Activated naive CD4-positive, alpha-beta T cell treated with anti-CD3 and anti-CD28 coated beads, Interleukin-2, amount 10 ng/mL, durations not matched to agents 7 days and 5 days (primary cell): Measurements from ENCODE around the gene AMOTL1.
"Not testable (repeated sequence)": the region's sequence is repeated elsewhere in the genome, so short reads cannot be mapped to it uniquely, and the experiment has no call there.

Experiments used
- CTCF ChIA-PET: fragments of 350-600 bp; sonication (Branson Sonifier 250); formaldehyde crosslinking; loops from one replicate; lab custom pipeline; 2021; ENCODE audit warnings: antibody characterized with exemption; lab: Charles Lee
- DNase-seq: peaks from one replicate; pipeline ENCODE4 v3.0.0-alpha.2; 2020
- H3K27ac Mint-ChIP-seq: one replicate; pipeline ENCODE4 v1.8.0; 2021; ENCODE audit warnings: mild to moderate bottlenecking, moderate library complexity, mixed read lengths
- H3K27me3 Mint-ChIP-seq: one replicate; pipeline ENCODE4 v1.8.0; 2021; ENCODE audit warnings: mild to moderate bottlenecking, mixed read lengths
- H3K36me3 Mint-ChIP-seq: one replicate; pipeline ENCODE4 v1.8.0; 2021; ENCODE audit warnings: mixed read lengths
- H3K4me1 Mint-ChIP-seq: one replicate; pipeline ENCODE4 v1.8.0; 2021; ENCODE audit warnings: mixed read lengths
- H3K4me3 Mint-ChIP-seq: one replicate; pipeline ENCODE4 v1.8.0; 2021; ENCODE audit warnings: mild to moderate bottlenecking, moderate library complexity, mixed read lengths
- H3K9me3 Mint-ChIP-seq: one replicate; pipeline ENCODE4 v1.8.0; 2021; ENCODE audit warnings: mixed read lengths

Gene AMOTL1

DNA sequence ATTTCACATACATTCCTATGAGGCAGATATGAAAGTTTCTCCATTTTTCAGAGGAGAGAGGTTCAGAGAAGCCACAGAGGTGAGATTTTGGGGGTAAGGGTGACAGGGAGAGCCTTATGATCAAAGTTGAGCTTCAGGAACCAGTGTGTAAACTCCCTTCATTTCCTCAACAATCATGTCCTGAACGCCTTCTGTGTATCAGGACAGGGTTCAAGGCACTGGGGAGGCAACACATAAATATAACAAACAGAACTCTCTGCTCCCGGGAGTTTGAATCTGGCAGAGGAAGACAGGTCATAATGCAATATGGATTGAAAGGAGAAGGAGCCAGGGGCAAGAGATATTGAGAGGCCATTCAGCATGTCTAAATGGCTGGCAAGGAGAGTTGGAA lies 28.0 kb downstream of the AMOTL1 start:
- H3K27me3 Mint-ChIP-seq, result peaks cover 13% of the 10 kb centered on the region
- H3K4me1 Mint-ChIP-seq, result no peaks in the 10 kb centered on the region
- DNase-seq, result no peak
- no peak overlapping the region for H3K27ac Mint-ChIP-seq
- CTCF ChIA-PET, result no interaction called here
- no peaks in the 10 kb centered on the region for H3K9me3 Mint-ChIP-seq
- H3K4me3 Mint-ChIP-seq, result no peak overlapping the region
- no peaks in the 10 kb centered on the region for H3K36me3 Mint-ChIP-seq

DNA sequence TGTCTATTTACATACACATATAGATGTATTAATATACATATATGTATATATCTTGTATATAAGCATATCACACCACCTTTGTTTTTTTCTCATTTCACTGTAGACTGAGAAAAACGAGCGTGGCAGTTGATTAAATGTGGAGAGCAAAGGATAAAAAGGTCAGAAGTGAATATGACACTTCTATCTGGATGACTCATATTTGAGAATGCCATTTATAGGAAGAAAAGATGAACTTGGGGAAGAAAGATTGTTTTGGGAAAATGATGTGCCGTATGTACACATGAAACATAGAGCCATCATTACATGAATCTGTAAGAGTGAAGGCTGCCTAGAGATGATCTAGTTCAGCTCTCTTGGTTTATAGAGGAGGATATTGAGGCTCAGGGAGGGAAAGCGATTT lies 28.7 kb downstream of the AMOTL1 start:
- H3K27me3 Mint-ChIP-seq, result peaks cover 13% of the 10 kb centered on the region
- no peaks in the 10 kb centered on the region for H3K4me1 Mint-ChIP-seq
- DNase-seq, result no peak
- no peaks in the 10 kb centered on the region for H3K9me3 Mint-ChIP-seq
- no peak overlapping the region for H3K27ac Mint-ChIP-seq
- H3K36me3 Mint-ChIP-seq, result no peaks in the 10 kb centered on the region
- CTCF ChIA-PET, result no interaction called here
- H3K4me3 Mint-ChIP-seq, result no peak overlapping the region

DNA sequence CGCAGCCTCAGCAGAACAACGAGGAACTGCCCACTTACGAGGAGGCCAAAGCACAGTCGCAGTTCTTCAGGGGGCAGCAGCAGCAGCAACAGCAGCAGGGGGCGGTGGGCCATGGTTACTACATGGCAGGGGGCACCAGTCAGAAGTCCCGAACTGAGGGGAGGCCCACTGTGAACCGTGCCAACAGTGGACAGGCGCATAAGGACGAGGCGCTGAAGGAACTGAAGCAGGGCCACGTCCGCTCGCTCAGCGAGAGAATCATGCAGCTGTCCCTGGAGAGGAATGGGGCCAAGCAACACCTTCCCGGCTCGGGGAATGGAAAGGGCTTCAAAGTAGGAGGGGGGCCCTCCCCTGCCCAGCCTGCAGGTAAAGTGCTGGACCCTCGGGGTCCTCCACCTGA lies 31.6 kb downstream of the AMOTL1 start:
- H3K36me3 Mint-ChIP-seq, result no peaks in the 10 kb centered on the region
- peaks cover 3% of the 10 kb centered on the region for H3K27me3 Mint-ChIP-seq
- H3K27ac Mint-ChIP-seq, result no peak overlapping the region
- H3K4me3 Mint-ChIP-seq, result no peak overlapping the region
- no peaks in the 10 kb centered on the region for H3K4me1 Mint-ChIP-seq
- H3K9me3 Mint-ChIP-seq, result no peaks in the 10 kb centered on the region
- no peak for DNase-seq
- CTCF ChIA-PET, result no interaction called here

DNA sequence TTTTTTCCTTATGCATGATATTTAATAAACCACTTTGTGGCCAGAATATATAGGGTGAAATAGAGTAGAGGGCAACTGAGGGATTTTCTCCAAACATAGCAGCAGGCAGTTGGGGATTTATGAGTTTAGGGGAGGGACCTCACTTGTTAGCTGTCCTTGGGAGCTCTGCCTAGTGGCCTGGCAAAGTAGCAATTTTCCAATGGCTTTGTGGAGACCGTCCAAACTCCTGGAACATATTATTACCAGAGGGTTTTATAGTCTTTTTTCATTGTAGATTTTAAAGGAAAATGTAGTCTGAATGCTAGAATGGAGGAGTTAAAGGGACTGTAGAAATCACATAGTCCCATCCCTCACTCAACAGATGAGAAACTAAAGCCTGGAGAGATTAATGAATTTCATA lies 32.3 kb downstream of the AMOTL1 start:
- no peaks in the 10 kb centered on the region for H3K4me1 Mint-ChIP-seq
- H3K27ac Mint-ChIP-seq, result no peak overlapping the region
- H3K4me3 Mint-ChIP-seq, result no peak overlapping the region
- CTCF ChIA-PET, result no interaction called here
- no peaks in the 10 kb centered on the region for H3K9me3 Mint-ChIP-seq
- no peaks in the 10 kb centered on the region for H3K27me3 Mint-ChIP-seq
- H3K36me3 Mint-ChIP-seq, result no peaks in the 10 kb centered on the region
- no peak for DNase-seq

DNA sequence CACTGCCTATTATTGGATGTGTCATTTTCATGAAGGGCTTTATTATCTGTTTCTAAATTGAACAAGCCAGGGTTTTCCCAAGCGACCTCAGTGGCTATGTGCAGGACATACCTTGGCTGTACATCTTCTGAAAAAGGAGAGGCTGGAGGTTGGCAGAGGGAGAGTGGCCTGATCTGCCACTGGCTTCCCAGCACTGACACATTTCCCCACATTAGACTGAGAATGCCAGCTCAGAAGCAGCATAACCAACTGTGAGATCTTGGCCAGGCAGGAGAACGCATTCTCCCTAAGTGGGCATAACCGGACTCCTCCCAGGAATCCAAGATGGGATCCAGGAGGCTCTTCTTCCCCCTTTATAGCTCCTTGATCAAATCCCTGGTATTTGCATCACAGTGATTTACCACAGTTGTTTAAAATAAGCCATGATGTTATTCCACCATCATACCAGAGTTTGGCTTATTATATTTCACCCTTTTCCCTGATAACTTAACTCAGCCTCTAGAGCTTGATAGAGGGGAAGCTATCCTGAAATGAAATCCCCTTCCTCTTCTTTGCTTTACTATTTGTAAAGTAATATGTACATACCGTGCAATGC lies 33.8 kb downstream of the AMOTL1 start:
- Mint-ChIP-seq H3K27ac (no peak overlapping the region), H3K4me1 (no peaks in the 10 kb centered on the region), H3K4me3 (no peak overlapping the region), H3K27me3 (no peaks in the 10 kb centered on the region), H3K36me3 (no peaks in the 10 kb centered on the region), H3K9me3 (no peaks in the 10 kb centered on the region)
- CTCF ChIA-PET, result no interaction called here
- no peak for DNase-seq

DNA sequence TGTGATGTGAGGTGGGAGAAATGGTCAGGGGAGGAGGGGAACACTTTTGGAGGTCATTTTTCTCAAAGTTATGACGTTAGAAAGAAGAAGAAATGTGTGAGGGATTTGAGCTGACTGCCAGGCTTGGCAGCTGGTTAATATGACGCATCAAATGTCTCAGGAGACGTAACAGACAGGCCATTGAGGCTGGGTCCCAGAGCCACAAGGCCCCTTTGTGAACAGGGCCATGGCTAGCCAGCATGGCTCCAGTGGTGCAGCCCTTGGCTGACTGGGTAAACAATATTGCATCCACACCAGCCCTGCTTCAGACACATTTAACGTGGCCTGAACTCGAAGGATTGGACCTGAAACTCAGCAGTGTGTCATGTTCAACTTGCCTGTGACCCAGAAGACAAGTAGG lies 34.3 kb downstream of the AMOTL1 start:
- CTCF ChIA-PET, result no interaction called here
- H3K27me3 Mint-ChIP-seq, result no peaks in the 10 kb centered on the region
- no peaks in the 10 kb centered on the region for H3K36me3 Mint-ChIP-seq
- no peaks in the 10 kb centered on the region for H3K4me1 Mint-ChIP-seq
- no peaks in the 10 kb centered on the region for H3K9me3 Mint-ChIP-seq
- DNase-seq, result no peak
- H3K4me3 Mint-ChIP-seq, result no peak overlapping the region
- no peak overlapping the region for H3K27ac Mint-ChIP-seq

DNA sequence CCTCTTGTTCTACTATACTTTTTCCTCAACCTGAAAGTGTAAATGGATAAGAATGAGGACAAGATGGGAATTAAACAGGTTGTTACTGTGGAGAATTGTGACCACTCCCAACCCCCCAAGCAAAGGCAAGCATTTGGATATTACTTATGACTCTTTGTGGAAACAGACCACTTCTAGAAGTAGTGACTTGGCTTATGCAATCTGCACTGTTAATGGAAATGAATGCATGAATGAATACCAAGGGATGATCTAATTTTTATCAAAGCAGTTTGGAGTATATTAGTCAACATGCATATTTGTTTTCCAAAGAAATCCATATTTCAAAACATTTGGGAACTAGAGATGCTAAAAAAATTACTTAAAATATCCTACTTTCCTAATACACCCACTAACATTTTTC lies 35.3 kb downstream of the AMOTL1 start:
- CTCF ChIA-PET, result no interaction called here
- no peak overlapping the region for H3K27ac Mint-ChIP-seq
- no peaks in the 10 kb centered on the region for H3K9me3 Mint-ChIP-seq
- no peaks in the 10 kb centered on the region for H3K27me3 Mint-ChIP-seq
- H3K36me3 Mint-ChIP-seq, result no peaks in the 10 kb centered on the region
- no peaks in the 10 kb centered on the region for H3K4me1 Mint-ChIP-seq
- DNase-seq, result no peak
- H3K4me3 Mint-ChIP-seq, result no peak overlapping the region

DNA sequence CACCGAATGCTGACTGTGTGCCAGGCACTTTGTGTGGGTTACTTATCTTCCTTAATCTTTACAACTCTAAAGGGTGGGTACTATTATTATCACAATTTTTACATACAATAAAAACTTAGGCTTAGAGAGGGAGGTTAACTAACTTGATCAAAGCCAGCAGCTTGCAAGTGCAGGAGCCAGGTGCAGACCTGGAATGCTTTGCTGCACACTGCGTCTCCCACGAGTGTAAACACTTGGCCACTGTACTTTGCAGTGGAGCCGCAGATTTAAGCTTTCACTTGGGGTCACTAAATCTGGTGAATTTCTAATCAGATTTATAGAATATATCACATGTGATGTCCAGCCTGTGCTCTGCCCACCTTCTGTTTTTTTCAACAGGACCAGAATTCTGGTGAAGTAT lies 36.7 kb downstream of the AMOTL1 start:
- Mint-ChIP-seq H3K4me1 (no peaks in the 10 kb centered on the region), H3K27ac (no peak overlapping the region), H3K27me3 (no peaks in the 10 kb centered on the region), H3K36me3 (no peaks in the 10 kb centered on the region), H3K4me3 (no peak overlapping the region), H3K9me3 (no peaks in the 10 kb centered on the region)
- no peak for DNase-seq
- CTCF ChIA-PET, result no interaction called here

DNA sequence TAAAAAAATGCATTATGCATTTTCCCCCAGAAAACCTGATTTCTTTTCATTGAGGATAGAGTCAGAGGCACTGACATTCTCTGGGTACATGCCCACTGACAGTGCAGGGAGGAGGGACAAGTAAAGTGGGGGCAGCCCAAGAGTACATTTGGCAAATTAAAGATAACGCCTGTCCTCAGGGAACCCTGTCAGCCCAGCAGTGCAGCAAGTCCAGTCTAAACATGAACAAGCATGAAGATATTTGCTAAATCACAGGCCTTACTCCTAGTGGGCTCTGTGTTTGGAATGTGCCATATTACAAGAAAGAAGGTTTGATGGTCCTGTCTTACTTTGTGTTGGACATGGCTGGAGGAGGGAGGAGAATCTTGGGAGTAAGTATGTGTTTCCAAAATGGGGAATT lies 37.9 kb downstream of the AMOTL1 start:
- Mint-ChIP-seq H3K9me3 (no peaks in the 10 kb centered on the region), H3K36me3 (no peaks in the 10 kb centered on the region), H3K4me1 (no peaks in the 10 kb centered on the region), H3K4me3 (no peak overlapping the region), H3K27ac (no peak overlapping the region), H3K27me3 (peaks cover 4% of the 10 kb centered on the region)
- CTCF ChIA-PET, result interaction anchor here (0.6 kb wide), 1 partner anchor 11 kb away, joined by 3 read pairs; no protein-coding TSS in a partner anchor
- DNase-seq, result no peak

DNA sequence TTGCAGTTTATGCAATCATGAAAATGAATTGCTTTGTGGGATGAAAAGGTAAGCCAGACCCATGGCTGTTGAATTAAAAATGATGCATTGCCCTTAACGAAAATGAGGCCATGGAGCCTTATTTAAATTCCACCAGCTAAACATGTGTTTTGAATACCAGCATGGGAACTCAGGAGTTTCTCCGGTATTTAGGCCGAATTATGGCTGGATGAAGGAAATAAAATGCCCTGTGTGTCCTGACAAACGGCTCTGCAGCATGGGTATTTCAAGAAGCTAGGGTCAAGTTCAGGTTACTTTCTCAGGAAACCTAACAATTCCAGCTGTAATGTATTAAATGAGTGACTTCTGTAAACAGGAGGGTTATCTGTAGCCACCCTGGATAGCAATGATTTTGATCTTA lies 38.3 kb downstream of the AMOTL1 start:
- DNase-seq, result no peak
- CTCF ChIA-PET, result no interaction called here
- Mint-ChIP-seq H3K9me3 (no peaks in the 10 kb centered on the region), H3K4me3 (no peak overlapping the region), H3K27me3 (peaks cover 4% of the 10 kb centered on the region), H3K4me1 (no peaks in the 10 kb centered on the region), H3K36me3 (no peaks in the 10 kb centered on the region), H3K27ac (no peak overlapping the region)

DNA sequence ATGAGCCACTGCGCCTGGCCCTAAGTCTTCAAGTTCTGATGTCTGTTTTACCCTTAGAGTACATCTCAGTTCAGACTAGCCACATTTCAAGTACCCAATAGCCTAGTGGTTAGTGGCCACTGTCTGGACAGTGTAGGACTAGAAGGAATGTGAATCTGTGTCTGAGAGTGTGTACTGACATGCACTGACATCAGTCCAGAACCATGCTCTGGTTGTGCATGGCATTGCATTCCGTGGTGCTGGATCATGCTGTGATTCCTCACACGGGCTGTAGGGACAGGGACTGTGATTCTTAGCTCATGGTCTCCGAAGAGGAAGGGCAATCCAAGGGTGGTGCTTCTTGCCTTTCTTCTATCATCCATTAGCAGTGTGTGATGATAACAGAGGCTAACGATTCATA lies 41.1 kb downstream of the AMOTL1 start:
- Mint-ChIP-seq H3K4me3 (no peak overlapping the region), H3K27ac (no peak overlapping the region), H3K27me3 (peaks cover 4% of the 10 kb centered on the region), H3K9me3 (no peaks in the 10 kb centered on the region), H3K4me1 (no peaks in the 10 kb centered on the region), H3K36me3 (no peaks in the 10 kb centered on the region)
- no peak for DNase-seq
- CTCF ChIA-PET, result no interaction called here

DNA sequence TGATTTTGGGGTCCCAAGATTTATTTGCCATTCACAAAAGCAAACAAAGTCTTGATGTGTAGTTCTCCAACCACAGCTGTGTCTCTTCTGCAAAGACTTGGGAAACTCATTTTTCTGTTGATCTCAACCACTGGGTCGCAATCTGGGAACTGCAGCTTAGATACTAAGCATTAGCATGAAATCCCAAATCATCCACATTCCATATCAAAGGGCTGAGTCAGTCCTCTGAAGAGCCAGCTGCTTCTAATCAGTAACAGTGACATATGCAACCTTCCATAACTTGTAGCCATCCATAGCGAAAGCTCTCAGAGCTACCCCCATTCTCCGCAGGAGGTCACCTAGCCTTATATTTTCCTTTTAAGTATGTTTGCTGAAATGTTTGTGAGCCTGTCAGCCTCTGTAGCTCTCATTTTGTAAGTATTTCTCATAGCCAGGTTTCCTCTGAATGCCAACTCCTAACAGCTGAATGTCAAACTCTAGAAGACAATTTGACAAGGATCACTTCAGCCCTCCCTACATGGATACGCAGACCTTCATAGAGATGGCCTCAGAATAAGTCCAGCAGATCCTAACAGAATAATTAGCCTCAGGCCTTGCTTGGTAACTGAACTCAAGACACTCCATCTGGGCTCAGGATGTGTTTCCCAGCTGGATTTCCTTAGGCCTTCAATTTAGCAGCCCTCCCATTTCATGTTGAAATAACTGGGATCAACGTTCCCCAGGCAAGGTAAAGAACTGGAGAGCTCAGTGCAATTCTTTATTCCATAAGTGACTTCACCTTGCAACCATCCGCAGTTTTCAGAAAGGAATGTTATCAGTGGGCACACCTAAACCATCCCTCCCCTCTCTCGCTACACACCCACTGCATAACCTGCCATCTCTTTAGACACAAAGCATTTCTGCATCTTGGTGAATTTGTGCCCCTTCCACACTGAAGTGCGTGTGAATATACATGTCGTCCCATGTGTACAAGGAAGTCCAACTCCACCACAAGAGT lies 44.9 kb downstream of the AMOTL1 start:
- H3K27me3 Mint-ChIP-seq, CTCF ChIA-PET, H3K36me3 Mint-ChIP-seq, H3K9me3 Mint-ChIP-seq, DNase-seq, H3K4me3 Mint-ChIP-seq, H3K27ac Mint-ChIP-seq, H3K4me1 Mint-ChIP-seq: not testable (repeated sequence)

DNA sequence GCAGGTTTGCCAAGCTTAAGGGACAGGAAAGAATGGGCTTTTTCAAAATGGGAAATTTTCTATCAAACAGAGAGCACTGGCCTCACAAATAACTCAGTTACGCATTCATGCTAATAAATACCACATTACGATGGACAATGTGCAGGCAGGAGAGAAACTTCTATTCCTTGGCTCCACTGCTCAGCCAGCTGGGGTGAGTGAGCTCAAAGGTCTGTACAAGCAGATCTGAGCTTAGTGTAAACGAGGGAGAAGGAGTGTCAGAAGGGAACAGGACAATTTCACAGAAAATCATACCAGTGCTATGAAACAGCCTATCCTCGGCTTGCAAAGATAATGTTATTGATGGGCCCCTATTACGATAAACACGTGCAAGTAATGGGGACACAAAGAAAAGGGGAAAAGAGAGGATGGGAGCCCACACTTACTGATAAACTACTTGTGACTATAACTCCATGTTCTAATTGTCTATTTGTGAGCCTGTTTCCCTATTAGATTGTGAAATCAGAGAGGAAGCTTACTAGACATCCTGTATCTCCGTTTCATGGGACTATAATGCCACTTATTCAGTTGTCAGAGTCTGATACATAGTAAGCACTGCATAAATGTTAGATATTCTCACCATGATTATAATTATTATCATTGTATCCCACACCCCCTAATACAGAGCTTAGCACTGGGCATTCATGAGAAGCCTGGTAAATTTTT lies 46.3 kb downstream of the AMOTL1 start:
- Mint-ChIP-seq H3K9me3 (peaks cover 10% of the 10 kb centered on the region), H3K27ac (no peak overlapping the region), H3K4me3 (no peak overlapping the region), H3K36me3 (peaks cover 3% of the 10 kb centered on the region), H3K4me1 (no peaks in the 10 kb centered on the region), H3K27me3 (peaks cover 4% of the 10 kb centered on the region)
- CTCF ChIA-PET, result no interaction called here
- DNase-seq, result no peak

DNA sequence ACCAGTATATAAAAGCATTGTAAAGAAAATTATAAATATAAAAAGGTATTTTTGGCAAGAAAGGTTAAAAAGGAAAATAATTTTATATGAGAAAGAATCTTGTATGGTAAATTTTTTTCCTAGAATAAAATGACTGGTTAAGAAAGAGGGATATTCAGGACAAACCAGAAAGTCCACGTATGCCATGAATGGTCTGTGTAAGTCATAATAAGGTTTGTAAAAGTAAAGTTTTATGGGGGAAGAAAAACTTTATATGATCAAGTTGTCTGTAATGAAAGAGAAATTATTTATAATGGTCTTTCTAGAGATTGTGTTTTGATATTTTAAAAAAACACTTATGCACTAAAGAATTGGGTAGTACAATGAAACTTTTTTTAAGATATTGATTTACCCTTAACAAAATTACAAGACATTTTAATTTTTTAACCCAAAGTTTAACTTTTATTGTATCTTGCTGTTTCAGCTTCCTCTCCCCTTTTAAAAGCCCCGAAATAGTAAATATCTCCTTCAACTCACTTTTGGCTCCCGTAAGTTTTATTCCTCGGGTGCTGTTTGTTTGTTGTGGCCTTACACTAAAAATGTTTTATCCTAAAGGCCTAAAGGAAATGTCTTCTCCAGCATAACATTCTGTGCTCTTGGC lies 47.7 kb downstream of the AMOTL1 start:
- CTCF ChIA-PET, result no interaction called here
- Mint-ChIP-seq H3K9me3 (peaks cover 10% of the 10 kb centered on the region), H3K36me3 (peaks cover 3% of the 10 kb centered on the region), H3K27me3 (no peaks in the 10 kb centered on the region), H3K4me3 (no peak overlapping the region), H3K27ac (no peak overlapping the region), H3K4me1 (no peaks in the 10 kb centered on the region)
- no peak for DNase-seq
